Activated CD8-positive, alpha-beta memory T cell treated with anti-CD3 and anti-CD28 coated beads for 24 hours (primary cell): Measurements from ENCODE around the gene PBX1.
"Not testable (repeated sequence)": the region's sequence is repeated elsewhere in the genome, so short reads cannot be mapped to it uniquely, and the experiment has no call there.

ENCODE experiments used
- DNase-seq: peaks from one replicate; pipeline ENCODE4 v3.0.0-alpha.2; 2020

Gene PBX1

DNA sequence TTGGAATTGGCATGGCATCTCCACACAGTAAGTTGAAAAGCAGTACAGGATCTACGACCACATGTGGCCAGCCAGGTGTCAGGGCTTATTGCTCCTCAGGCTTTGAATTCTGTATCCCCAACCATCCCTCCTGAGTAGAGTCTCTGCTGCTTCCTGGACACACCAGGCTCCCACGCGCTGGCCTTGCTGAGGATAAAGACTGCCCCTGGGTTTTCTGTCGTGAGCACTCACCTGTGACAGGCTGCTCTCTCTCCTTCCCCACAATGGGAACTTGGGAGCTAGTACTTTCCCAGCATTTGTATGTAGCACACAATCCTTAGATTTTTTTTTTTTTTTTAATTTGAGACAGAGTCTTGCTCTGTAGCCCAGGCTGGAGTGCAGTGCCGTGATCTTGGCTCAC, 33.6 kb downstream of the PBX1 start:
- no peak for DNase-seq

DNA sequence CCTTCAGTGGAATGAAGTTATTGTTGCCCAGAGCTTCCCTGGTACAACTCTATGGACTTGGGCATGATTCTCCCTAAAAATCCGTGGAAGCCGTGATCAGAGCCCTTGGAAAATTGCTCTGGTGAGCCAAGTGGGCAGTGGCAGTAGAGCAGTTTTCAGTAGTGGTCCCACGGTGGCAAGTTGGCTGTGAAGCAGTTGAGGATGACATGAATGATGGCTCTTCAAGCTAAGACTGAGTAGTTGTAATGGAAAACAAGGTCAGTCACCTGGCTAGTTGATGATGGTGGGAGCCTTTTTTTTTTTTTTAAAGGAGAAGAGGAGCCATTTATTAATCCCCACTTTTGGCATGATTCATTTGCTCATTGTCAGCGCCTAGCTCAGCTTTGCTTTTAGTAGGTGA, 36.2 kb downstream of the PBX1 start:
- DNase-seq: no peak

- DNase-seq: no peak
Observed at GRCh38 chr1:164596172-164596571, 37.2 kb downstream of the PBX1 start.

DNA sequence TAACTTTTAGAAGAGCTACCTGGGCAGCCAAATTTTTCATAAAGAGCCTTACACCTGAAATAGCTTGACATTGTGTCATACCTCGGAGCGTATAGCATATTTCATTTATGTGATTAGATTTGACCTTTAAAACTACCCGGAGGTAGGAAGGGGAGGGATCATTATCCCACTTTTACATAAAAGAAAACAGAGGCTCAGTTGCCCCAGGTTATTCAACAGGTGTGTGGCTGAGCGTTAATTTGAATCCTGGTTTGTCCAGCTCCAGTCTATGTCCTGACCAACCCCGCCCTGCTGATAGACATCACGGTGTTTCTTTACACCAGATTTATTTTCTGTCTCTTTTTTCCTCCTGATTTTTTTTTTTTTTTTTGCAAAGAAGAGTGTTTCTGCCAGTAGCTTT, 39.7 kb downstream of the PBX1 start:
- no peak for DNase-seq

DNA sequence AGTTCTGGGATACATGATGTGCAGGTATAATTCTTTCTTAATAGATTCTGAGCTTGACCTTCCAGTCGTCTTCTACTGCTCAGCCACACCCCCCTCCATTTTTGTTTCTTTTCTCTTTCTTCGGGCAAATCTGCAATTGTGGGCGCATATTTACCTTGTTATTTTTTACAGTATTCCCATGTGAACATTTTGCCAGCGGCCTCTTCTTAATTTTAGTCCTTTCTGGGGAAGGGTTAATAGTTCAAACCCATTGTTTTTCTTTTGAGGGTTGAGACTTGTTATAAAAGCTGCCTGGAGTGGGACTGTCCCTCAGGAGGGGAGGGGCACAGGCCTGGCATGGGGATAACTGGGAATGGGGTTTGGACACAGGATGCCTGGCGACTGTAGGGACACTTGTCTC, 40.3 kb downstream of the PBX1 start:
- no peak for DNase-seq

DNA sequence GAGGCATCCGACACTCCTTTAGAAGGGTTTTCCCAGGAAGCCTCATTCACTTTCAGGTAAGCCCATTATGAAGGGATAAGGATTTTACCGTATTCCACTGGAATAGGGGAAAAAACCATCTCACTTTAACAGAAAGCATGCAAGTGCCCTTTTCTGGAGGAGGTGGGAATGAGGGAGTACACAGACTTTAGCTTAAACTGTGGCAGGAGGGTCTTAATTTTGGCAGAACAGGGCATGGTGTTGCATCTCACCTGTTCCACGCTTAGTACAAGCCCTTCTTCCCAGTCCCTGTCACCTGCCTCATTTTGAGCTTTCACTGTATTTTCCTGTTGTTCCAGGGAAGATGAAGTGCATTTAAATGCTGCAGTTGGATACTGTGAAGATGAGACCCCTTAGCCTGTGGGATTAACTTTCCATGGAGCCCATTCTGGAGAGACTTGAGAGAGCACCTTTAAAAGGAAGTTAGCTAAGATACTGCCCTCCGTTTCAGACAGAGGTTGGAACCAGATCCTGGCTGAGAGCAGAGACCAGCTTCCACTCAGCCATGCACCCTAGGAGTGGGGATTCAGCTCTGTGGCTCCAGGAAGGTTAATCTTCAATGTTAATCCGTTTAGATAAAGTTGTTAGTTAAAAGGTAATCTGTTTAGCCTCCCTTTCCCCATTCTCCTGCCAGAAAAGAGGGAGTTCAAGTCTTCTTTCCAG, 42.6 kb downstream of the PBX1 start:
- DNase-seq: no peak

GRCh38 chr1:164602101-164602422, 43.1 kb downstream of the PBX1 start:
- no peak for DNase-seq

DNA sequence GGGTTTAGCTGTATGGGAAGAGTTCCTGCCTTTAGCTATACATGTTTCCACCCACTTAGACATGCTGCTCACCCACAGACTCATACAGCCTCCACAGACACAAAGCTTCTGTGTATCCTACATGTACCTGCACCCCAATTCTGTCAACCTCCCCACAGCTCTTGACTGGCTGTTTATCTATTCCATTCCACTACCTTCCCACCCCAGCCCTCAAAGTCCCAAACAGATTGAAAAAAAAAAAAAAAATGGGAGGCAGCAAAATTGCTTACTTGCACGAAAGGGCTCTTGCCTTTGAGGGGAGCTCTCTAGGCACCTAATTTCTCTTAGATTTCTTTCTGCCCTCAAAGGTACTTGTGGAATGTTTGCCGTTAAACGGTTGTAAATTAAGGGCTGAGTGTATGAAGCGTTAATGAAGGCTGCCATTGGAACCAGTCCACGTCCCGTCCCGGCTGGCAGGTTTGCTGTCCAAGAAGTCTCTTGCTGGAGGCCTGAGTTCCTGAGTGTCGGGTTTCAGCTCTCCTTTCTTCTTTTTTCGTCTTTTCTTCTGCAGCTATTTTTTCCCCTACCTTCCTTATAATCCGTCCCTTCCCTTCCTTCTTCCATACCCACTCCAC, 43.6 kb downstream of the PBX1 start:
- no peak for DNase-seq

GRCh38 chr1:164603805-164604204, 44.8 kb downstream of the PBX1 start:
- DNase-seq: not testable (repeated sequence)

DNA sequence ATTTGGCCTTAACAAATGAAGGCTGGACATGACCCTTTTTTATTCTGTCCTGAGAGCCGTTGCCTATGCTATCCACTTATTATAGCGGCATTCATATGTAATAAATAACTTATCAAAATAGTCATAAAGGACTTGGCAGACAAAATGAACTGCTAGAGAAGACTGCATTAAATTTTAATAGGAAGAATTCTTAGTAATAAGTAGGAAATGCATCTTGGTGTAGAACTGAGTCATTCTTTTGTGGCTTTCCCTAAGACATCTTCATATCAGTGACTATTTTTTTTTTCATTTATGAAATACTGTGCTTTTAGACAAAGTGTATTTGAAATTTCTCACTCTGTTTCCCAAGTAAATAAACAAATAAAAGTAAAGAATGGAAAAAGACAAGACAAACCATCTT, 45.6 kb downstream of the PBX1 start:
- DNase-seq: no peak

DNA sequence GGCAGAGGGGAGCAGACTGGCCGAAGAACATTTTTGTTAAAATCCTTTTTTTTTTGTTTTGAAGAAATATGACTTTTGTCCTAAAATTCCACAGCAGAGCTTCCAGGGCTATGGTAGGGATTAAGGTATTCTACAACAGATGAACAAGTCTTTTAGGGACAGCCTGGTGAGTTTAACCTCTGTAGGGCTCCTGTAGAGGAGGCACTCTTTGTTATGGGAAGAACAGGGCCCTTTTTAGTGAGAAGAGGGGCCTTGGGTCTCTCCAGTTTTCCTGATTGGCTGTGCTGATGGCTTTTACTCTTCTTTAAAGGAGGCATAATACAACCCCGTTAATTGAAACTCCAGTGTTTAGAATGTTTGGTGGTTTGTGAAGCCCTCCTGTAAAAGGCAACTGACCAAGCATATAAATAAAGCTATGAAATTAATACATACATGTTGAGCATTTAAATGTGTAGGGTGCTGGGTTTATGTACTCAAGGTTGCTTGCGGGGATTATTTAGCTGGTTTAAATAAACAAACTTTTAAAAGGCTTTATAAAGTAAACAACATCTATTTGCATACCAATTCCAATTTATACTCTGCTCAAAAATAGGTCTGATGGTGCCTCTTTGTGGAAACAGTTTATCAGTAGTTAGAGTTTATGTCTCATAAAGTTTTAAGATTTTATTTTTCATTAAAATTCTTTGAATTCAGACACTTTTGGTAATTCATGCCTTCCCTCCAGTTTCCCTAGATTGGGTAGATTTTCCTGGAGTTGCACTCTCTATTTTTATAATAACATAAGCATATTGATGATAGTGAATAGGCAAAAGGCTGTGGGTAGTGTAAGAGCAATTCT, 46.5 kb downstream of the PBX1 start:
- DNase-seq: no peak

DNA sequence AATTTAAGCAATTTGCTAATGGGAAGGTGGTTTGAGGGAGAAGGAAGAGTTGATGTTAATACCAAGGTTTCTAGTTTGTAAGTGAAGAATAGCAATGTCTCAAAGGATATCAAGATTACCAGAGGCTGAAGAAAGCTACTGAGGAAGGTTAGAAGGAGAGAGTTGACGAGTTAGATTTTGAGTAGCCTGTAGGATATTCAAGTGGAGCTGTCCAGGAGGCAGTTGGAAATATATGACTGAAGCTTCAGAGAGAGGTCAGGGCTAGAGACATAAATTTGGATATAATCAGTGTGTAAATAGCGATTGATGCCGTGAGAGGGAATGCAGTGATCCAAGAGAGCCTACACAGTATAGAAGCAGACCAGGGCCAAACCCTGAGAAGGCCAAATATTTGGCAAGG, 48.4 kb downstream of the PBX1 start:
- no peak for DNase-seq

GRCh38 chr1:164608651-164609057, 49.7 kb downstream of the PBX1 start:
- no peak for DNase-seq

DNA sequence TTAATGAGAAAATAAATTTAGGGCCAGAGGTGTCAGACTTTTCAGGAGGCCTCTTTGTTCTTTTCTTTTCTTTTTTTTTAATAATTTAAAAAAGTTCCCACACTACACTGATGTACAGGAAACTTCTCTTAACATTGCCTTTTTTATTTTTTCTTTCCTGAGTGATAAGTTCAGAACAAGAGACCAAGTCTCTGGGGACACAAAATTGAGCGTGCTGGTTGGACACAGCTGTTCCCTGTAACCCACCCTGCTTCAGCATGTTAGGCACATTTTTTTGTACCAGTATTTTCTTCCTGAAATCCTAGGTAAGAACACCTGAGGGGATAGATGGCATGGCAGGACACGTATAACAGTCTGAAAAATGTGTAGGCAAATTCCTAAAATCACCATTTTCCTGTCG, 50.1 kb downstream of the PBX1 start:
- DNase-seq: no peak

DNA sequence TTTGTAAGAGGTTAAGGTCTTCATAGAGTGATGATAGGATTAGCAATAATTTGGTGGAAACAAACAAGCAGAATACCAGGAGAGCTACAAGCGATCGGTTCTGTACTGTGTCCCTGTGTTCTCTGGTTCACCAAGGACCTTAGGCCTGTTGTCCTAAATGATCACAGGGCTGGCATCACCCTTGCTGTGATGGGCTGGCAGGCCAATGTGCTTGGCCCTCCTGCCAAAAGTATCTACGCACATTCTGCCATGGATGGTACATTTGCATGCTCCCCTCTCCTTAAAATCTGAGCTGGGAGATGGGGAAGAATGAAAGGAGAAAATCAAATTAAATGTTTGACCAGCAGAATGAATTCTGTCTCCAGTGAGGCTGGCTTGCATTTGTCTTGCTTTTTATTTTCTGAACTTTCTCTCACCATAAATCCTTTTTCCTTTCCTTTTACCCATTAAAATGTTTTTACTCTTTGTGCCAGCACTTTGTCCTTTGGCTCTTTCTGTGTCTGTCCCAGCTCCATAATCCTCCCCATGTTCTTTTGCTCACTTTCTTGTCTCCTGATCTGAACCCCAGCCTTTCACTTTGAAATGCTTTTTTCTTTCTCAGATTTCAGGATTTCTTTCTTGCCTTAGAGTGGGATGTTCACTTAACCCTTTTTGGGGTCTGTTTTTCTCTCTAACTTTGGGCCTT, 51.7 kb downstream of the PBX1 start:
- no peak for DNase-seq

DNA sequence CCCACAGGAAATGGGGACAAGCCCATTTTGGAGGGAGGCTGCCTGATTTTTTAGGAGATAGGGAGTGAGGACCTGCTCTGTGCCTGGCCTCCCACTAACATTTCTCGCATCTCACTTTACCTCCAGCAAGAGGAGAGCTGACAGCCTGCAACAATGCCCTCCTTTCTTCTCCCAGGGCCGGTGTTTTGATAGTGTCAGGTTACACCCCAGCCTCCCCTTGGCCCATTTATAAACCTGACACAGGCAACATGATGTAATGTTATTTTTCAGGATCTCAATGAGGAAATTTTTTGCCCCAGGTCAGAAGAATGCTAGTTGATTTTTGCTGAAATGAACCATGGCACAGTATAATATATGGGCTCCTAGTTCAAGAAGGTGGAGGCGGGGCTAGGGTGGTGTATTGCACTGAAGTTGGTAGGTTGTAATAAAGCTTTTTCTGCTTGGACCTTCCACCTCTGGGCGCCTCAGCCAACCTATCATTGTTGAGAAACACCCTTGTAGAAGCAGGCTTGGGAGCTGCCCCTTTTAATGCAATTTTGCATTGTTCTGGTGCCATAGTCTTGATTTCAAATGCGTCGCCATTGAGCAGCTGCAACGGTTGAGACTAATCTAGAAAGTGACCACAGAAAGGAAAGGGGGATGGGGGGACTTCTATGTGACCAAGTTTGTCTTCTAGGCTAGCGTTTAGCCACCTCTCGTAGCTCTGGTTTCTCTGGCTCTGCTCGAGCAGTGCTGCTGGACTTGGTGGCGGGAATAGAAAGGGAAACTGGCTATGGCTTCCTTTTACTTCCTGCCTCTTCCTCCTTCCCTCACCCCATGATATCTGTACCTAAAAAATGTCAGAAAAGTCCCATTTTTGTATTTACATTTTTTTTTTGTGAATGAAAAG, 53.0 kb downstream of the PBX1 start:
- DNase-seq: no peak

GRCh38 chr1:164613176-164613575, 54.2 kb downstream of the PBX1 start:
- DNase-seq: no peak

GRCh38 chr1:164614316-164614715, 55.3 kb downstream of the PBX1 start:
- no peak for DNase-seq

DNA sequence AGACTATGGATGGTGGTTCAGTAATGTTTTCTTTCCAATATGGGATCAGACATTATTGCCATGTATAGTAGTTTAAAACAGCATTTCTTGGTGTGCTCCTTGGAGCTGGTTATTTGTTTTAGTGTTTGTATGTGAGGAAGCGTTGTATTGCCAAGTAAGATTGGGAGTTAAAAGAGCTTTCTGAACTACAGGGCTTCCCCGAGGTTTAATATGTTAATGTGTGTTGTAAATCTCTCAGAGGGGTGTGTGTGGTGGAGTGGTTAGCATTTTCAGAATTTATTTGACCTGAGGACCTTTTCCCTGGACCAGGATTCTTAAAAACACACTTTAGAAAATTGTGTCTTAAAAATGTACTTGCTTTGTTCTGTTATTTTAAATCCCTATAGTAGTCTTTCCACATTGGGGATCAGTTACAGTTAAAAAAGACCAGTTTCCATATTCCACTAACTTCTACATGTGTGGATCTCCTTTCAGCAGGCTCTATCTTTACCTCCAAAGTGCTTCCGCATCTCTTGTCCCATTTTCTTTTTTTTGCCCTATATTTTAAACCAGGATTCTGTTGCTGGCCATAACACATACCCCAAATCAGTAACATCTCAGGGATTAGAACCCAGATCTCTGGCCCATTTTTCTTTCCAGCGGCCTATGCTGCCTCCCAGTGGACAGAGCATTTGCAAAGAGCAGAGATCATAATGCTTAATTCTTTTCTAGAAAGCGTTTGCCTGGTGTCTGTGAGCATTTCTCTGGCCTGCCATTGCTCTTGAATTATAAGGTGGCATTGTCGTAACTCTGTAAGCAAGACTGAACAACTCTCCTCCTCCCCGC, 58.6 kb downstream of the PBX1 start:
- no peak for DNase-seq

DNA sequence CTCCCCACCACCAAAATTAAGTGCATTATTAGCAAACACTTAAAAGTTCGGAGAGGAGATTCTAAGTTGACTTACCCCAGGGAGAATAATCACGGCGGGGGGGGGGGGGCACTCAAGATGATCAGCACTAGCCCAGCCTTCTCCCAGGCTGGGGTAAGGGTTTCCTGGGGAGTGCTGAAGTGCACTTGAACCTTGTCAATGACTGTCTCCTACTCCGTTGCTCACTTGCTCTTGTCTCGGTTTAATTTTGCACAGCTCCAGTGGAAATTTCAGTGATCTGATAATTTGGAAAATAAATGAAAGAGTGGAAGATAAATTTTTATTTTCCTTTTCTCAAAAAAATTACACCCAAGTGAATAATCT, 59.2 kb downstream of the PBX1 start:
- no peak for DNase-seq

- no peak for DNase-seq
Observed at GRCh38 chr1:164619006-164619784, 60.2 kb downstream of the PBX1 start.
